GM21737 (cell line): Measurements from ENCODE around the gene ASCL1.

Experiments
- ATAC-seq: cut with Tn5 transposase; IDR thresholded peaks from one replicate; pipeline ENCODE4 v1.9.1; 2021; ENCODE audit warnings: mild to moderate bottlenecking, moderate library complexity; ENCODE audit not compliant: unreplicated experiment

Gene ASCL1

DNA sequence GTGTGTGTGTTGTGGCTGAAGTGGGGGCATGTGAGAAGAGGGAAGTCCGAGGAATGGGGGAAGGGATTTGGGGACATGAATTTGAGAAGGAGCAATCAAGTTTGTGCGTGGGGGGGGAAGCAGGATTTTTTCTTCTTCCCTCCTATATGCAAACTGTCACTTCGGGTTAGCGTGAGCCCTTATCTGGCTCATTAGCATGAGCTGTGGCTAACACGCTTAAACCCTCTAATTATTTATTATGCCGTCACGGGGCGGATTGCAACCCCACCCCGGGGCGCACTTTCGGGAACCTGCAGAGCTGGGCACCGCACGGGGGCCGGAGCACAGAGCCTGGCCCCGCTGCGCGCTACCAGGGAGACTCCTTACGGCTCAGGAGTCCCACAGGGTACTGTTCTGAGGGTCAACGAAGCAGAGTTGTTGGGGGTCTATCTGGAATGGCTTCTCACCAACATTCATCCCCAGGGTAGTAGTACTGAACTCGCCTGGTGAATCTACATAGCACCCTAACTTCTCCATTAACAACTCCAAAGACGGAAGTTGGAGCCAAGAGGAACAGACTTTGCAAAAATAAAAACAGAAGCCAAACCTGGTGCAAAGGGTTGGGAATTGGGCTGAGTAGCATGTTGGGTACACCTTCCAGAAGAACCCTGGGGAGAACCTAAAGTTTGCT is 6.4 kb upstream of the ASCL1 start:
- no peak for ATAC-seq

DNA sequence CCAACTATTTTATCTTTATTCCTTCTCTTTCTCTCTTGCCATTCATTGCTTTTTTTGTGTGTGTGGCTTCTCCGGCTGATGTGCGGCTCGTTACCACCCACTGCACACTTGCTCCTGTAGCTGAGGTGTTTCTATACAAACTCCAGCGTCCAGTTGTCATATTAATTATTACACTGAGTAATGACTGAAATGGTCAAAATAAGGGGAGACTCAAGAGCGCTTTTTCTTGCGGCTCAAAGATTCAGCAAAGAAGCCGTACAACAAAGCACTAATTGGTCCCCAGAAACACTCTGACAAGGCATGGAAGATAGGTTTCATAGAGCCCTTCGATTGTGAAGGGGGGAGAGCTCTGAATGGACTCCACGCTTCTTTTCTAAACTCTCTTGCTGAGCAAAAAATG is 5.6 kb upstream of the ASCL1 start:
- ATAC-seq = no peak

DNA sequence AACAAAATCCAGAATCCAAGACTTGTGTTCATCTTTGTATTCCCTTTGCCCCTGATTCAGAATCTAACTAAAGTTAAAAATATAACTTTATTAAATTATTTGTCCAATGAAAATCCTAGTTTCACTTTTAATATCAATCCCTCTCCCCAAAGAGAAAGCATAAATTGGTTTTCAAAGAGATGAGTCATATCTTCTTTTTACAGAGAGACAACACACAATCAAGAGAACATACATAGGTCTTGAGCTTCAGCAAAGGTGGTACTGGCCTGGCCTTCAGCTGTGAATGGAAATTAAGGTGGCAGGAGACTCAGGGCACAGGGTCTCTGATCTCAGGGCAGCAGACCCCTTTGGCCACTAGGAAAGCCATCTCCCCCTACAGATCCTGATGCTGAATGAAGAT is 4.3 kb upstream of the ASCL1 start:
- ATAC-seq = no peak

DNA sequence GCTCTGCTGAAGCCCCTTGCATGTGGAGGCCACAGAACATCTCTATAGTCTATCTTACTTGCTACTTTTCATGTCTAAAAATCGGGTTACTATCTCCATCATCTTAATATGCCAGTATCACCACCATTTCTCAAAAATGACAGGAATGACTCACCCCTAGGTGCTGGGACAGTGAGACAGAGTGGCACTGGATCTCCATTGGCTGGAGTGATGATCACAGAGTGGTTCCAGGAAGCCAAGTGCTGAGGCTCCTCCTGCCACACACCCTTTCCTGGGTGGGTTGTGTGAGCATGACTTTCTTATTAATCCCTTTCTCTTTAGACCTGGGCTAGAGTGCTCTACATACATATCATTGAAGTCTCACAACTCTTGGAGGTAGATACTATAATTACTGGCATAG is 3.3 kb upstream of the ASCL1 start:
- no peak for ATAC-seq

DNA sequence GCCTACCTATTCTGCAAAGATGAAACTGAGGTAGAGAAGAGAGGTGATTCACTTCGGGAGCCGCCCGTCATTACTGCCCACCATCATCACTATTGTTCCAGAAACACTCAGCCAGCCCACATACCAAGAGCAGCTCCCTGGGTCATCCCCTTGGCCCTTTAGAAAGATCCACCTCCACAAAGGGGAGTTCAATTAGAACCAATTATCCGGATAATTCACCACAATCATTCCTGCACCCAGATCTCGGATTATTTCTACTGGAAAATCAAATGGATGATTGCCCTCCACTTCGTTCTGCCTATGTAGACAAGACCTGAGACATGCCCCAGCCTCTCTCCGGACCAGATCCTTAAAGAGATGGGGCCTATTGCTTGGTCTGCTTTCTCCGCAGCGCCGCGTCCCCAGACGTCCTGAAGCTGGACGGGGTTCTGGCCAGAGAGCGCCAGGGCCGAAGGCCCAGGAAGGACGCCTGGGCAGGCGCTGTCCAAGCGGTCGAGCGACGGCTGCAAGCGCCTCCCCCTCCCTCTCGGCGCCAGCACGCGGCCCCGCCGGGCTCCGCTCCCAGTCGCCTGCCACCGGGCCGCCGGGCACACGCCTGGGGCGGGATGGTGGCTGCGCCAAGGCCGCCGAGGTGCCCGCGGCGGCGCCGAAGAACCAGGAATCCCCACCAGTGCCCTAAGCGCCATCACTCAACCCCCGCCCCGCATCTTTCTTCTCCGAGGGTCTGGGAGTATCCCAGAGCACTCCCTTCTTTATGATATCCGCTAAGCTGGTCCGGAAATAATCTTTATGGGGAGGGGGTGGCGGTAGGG is 1.3 kb upstream of the ASCL1 start:
- ATAC-seq = no peak

DNA sequence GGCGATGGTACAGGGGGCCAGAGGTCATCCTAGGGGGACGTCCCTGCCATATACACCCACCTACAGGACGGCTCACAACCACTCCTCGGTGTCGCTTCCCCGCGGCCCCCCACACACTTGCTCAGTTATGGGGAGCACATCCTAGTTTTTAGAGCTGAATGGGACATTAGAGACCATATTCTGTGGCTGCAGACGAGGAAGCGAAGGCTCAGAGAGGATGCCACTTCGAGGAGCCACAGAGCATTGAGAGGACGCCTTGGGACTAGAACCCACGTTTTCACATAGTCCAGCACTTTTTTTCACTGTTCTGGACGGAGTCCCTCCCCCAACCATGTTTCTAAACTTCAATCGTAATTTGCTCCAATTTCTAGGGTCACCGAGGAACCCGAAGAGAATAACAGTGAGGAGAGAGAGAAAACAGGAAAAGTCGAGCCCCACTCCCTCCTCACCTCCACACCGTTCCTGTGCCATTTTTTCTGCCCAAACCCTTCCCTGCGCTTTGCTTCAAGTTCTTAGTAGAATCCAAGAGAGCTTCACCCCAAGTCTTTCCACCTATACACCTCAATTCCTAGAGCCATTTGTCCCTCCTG is 641 bp upstream of the ASCL1 start:
- no peak for ATAC-seq

DNA sequence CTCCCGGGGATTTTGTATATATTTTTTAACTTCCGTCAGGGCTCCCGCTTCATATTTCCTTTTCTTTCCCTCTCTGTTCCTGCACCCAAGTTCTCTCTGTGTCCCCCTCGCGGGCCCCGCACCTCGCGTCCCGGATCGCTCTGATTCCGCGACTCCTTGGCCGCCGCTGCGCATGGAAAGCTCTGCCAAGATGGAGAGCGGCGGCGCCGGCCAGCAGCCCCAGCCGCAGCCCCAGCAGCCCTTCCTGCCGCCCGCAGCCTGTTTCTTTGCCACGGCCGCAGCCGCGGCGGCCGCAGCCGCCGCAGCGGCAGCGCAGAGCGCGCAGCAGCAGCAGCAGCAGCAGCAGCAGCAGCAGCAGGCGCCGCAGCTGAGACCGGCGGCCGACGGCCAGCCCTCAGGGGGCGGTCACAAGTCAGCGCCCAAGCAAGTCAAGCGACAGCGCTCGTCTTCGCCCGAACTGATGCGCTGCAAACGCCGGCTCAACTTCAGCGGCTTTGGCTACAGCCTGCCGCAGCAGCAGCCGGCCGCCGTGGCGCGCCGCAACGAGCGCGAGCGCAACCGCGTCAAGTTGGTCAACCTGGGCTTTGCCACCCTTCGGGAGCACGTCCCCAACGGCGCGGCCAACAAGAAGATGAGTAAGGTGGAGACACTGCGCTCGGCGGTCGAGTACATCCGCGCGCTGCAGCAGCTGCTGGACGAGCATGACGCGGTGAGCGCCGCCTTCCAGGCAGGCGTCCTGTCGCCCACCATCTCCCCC is 777 bp downstream of the ASCL1 start:
- peak; percentile 57 for ATAC-seq

DNA sequence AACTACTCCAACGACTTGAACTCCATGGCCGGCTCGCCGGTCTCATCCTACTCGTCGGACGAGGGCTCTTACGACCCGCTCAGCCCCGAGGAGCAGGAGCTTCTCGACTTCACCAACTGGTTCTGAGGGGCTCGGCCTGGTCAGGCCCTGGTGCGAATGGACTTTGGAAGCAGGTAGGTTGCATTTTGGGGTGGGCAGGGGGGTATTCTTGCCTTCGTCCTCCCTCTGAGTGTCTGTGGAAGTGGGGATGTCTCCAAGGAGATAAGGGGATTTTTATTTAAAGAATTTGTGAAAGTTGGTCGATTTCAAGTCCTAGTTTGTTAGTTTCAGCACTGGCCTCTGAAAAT is 1.3 kb downstream of the ASCL1 start:
- ATAC-seq = no peak

DNA sequence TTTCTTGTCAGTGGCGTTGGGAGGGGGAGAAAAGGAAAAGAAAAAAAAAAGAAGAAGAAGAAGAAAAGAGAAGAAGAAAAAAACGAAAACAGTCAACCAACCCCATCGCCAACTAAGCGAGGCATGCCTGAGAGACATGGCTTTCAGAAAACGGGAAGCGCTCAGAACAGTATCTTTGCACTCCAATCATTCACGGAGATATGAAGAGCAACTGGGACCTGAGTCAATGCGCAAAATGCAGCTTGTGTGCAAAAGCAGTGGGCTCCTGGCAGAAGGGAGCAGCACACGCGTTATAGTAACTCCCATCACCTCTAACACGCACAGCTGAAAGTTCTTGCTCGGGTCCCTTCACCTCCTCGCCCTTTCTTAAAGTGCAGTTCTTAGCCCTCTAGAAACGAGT is 1.9 kb downstream of the ASCL1 start:
- no peak for ATAC-seq

DNA sequence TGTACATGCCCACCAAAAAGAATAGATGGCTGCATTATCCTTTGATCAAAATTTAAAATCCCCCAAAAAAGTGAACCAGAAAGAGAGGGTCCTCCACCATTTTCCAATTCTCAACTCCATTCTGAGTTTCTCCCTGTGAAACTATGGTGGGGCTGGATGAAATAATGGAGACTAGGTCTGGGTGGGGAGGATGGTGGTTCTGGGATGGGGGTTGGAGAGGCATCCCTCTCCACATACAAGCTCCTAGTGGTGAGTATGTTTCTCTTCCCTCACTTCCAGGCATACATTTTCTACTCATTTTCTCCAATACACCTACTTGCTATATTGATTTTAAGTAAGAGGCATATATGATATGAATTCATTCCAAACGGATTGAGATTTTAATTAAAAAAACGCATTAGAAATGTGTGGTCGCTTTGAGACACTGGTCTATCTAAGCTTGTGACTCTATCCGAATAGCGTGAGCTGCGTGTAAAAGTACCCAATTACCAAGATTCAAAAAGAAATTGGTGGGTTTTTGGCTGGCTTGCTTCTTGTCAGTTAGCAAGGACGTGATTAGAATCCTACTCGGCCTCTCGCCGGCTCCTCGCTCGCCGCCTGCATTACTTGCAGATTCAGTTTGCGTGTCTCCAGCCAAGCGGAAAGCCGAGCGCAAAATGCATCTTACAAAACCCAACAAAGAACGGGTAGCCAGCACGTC is 3.4 kb downstream of the ASCL1 start:
- ATAC-seq = no peak

DNA sequence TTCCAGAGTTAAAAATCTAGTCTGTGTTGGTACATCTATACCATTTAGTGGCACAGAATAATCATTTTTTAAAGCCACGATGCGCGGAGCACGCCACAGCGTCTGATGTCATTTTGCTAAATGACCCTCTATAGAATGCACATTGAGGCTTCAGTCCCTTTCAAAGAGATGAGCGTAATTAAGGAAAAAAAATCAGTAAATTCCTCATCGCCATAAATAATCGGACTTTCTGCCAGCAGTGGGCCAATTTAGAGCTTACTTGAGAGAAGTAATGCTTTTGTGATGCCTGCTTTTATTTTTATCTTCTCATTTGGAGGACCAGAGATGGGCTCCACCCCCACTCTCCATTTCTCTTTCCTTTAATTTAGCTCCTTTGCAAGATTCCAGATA is 4.0 kb downstream of the ASCL1 start:
- no peak for ATAC-seq

DNA sequence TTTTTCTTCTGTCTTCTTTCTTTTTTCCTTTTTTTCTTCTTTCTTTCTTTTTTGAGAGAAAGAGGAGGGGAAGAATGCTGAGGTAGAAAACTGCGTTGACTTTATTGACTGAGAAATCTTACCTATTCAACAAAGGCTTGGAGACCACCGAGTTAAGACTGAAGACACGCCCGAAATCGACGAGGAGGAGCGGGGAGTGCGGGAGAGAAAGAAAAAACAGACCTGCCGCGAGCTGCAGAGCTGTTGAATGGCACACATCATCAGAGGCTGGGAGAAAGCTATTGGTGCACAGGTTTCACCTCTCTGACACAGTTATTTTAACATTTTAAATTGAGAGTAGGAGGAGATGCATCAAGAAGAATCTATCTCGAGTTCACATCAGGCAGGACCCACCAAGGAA is 5.1 kb downstream of the ASCL1 start:
- no peak for ATAC-seq

DNA sequence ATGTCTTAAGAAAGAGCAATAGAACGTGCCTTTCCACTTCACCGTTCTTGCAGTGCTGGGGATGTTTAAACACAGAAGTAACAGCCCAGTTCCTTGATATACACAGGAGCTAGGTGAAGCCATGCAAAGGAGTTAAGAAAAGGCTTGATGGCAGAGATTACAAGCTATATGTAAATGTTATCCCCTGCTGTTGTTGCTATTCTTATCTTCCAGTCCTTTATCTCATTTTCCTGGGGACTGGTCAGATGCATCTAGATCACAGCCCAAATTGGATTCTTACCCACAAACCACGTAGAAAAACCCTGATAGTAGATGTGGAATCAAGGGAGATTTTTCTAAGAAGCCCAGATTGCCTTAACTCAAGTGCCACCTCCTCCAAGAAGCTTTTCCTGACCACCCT is 5.5 kb downstream of the ASCL1 start:
- ATAC-seq = no peak

DNA sequence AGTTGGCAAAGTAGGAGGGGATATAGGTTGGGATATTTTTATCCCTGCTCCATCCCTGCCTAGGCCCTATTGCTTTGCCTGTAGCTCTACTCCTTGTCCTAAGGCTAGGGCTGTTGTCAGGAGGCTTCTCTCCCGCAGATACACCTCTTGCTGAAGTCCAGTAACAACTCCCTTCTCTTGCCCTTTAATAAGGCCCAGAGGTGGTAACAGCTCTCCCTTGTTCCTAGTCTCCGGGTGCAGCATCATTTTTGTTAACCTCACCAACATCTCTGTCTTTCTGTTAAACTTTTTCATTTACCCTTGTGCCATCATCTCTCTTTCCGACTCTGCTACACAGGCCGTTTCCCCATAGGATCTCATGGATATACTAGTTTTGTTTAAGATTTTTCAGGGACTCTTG is 6.3 kb downstream of the ASCL1 start:
- no peak for ATAC-seq

DNA sequence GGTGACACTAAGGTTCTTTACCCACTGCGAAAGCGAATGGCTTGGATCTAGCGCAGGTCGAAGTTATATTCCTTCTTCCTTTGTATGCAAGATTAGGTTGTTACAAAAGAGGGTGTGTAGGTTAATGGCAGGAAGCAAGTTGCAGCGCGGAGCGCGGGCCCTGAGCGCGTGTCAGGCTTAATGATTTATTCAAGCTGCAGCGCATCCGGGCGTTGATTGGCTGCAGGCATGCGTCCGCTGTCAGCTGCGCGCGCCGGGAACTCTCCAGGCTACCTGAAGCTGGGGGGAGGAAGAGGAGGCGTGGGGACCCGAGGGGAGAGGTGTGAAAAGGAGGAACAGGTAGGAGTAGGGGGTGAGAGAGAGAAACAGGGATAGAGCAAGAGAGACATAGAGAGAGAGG is 7.4 kb downstream of the ASCL1 start:
- ATAC-seq = peak; percentile 46

DNA sequence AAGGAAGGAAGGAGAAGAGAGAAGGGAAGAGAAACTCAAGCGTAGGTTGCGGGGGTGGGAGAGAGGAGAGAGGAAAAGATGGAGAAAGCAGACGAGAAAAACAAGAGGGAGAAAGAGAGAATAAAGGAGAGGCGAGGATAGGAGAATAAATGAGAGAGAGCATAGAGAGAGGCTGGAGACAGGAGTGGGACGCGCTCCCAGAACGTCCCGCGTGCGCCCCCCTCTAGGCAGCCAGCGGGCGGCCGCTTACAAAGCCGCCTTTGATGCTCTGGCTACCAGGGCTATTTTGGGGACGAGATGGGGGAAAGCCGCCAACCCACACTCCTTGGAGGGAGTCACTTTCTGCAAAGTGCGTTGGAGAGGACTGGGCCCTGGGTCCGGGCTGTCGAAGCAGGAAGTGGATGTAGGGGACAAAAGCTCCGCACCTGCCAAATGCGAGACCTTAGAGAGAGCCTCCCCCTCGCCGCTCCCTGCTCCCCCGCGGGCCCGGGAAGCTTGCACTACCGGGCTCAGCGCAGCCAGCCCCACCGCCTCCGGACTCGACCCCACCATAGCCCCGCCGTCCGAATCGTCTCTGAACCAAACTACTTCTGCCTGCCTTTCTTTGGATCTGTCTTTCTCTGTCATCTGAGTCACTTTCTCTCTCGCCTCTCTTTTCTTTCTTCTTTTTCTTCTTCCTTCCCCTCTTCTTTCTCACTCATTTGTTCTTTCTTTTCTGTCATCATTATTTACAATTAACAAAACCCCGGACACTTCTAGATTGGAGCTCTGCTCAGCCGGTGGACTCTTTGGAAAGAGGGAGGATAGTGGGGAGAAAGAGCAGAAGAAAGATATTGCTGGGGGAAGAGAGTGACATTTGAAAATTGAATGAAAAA is 8.0 kb downstream of the ASCL1 start:
- ATAC-seq = no peak

DNA sequence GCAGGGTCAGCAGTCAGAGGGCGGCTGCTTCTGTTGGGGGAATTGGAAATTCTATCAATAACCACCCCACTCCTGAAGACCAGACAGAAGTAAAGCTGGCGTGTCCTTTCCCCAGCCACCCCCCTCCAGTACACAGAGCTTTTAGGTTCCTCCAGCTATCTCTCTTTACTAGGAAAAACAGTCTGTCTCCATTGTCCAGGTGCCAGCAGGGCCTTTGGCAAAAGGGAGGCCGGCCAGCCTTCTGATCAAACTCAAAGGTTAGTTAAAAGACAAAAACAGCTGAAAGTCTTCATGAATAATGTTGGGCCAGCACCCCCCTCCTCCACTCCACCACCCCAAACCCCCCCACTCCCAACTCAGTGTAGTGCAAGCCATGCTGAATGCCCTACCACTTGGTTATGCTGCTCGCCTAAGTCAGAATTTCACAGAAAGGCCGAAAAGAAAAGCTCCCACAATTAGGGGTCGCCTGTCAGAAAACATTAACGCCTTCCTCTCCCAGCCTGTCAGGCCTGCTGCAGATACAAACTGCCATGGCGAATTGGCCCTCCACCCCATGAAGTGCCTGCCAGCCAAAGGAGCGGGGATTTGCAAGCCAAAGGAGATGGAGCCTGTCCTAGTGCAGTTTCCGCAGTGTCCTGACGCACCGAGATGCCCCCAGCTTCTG is 8.9 kb downstream of the ASCL1 start:
- ATAC-seq = no peak

DNA sequence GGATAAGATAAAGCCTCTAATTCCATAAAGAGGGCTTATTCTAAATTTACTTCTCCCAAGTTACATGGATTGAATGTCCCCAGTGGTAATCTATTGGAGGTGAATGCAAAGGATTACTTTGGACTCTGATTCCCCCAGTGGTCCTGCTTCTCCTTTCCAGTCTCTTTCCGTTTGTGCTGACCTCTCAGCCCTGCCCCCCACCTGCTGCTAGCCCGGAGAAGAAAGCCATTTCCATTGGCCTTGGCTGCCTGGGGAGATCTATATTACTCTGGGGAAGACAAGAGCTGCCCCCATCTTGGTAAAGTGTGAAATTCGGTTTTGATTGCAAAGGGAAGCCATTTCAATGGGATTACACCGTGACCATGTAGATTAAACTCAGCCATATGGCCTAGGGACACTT is 13.3 kb downstream of the ASCL1 start:
- no peak for ATAC-seq

DNA sequence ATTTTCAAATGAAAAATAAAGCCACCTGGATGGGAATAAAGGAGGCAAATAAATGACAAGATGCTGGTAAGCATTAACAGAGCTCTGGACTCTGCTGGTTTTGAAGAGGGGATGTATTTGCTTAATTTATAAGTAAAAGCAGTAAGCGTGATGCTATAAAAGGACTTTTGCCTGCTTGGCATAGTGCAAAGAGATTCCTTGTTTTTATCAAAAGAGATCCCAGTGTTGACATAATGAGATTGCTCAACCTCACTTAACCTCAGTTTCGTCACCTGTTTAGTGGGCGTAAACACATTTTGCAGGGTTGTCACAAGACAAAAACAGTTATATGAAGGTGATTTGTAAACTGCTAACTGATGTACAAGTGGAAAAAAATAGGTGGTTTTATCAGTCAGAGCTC is 13.8 kb downstream of the ASCL1 start:
- ATAC-seq = no peak

DNA sequence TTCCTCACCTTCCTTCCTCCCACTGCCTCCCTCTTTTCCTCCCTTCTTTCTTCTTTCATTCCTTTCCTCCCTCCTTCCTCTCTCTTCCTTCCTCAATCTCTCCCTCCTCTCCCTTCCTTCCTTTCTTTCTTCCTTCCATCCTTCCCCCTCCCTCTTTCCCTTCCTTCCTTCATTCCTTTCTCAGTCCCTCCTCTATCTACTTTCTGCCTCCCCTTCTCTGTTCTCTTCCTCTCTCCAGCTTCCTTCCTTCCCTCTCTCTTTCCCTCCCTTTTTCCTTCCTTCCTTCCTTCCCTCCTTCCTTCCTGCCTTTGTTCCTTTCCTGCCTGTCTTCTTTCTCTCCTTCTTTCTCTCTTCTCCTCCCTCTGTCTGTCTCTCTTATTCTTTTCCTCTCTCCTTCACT is 16.1 kb downstream of the ASCL1 start:
- no peak for ATAC-seq
